Measurements from ENCODE around the gene LRRIQ4. TPM values are rescaled to one million over a fixed set of nuclear protein-coding genes. Genes with fewer than 3 reads are reported as not detected.

Gene LRRIQ4
- total RNA-seq, 1 donor from 2014 or later = not detected

GRCh38 chr3:169842960-169843359 is 30.3 kb downstream of the LRRIQ4 start:
- H3K27ac Mint-ChIP-seq (ENCODE audit: unreplicated experiment) = no peak overlapping the region
- no peak overlapping the region for H3K4me3 Mint-ChIP-seq (ENCODE audit: unreplicated experiment)
- H3K9me3 Mint-ChIP-seq (ENCODE audit: low read depth) = peaks cover 5% of the 10 kb centered on the region
- no peaks in the 10 kb centered on the region for H3K36me3 Mint-ChIP-seq (ENCODE audit: low read depth)
- TF ChIP-seq CTCF (IDR thresholded peaks at IDR 0.05) = no peak
- peaks cover 3% of the 10 kb centered on the region for H3K4me1 Mint-ChIP-seq (ENCODE audit: low read depth)
- H3K27me3 Mint-ChIP-seq (ENCODE audit: low read depth) = peaks cover 4% of the 10 kb centered on the region
- DNase-seq (ENCODE audit: low spot score) = no peak

- no peak for TF ChIP-seq CTCF (IDR thresholded peaks at IDR 0.05)
- peaks cover 5% of the 10 kb centered on the region for H3K9me3 Mint-ChIP-seq (ENCODE audit: low read depth)
- DNase-seq (ENCODE audit: low spot score) = no peak
- peaks cover 3% of the 10 kb centered on the region for H3K4me1 Mint-ChIP-seq (ENCODE audit: low read depth)
- H3K27ac Mint-ChIP-seq (ENCODE audit: unreplicated experiment) = no peak overlapping the region
- H3K36me3 Mint-ChIP-seq (ENCODE audit: low read depth) = no peaks in the 10 kb centered on the region
- H3K4me3 Mint-ChIP-seq (ENCODE audit: unreplicated experiment) = no peak overlapping the region
- H3K27me3 Mint-ChIP-seq (ENCODE audit: low read depth) = peaks cover 4% of the 10 kb centered on the region
Observed at GRCh38 chr3:169846458-169847193, 34.0 kb downstream of the LRRIQ4 start.

- no peak for TF ChIP-seq CTCF (IDR thresholded peaks at IDR 0.05)
- DNase-seq (ENCODE audit: low spot score) = no peak
- Mint-ChIP-seq H3K27me3 (ENCODE audit: low read depth) (peaks cover 7% of the 10 kb centered on the region), H3K9me3 (ENCODE audit: low read depth) (peaks cover 5% of the 10 kb centered on the region), H3K27ac (ENCODE audit: unreplicated experiment) (no peak overlapping the region), H3K4me1 (ENCODE audit: low read depth) (peaks cover 3% of the 10 kb centered on the region), H3K4me3 (ENCODE audit: unreplicated experiment) (no peak overlapping the region), H3K36me3 (ENCODE audit: low read depth) (no peaks in the 10 kb centered on the region)
Observed at GRCh38 chr3:169847896-169848295, 35.2 kb downstream of the LRRIQ4 start.

- no peak for TF ChIP-seq CTCF (IDR thresholded peaks at IDR 0.05)
- Mint-ChIP-seq H3K36me3 (ENCODE audit: low read depth) (no peaks in the 10 kb centered on the region), H3K27me3 (ENCODE audit: low read depth) (peaks cover 9% of the 10 kb centered on the region), H3K4me1 (ENCODE audit: low read depth) (peaks cover 3% of the 10 kb centered on the region), H3K9me3 (ENCODE audit: low read depth) (peaks cover 2% of the 10 kb centered on the region), H3K27ac (ENCODE audit: unreplicated experiment) (no peak overlapping the region), H3K4me3 (ENCODE audit: unreplicated experiment) (no peak overlapping the region)
- DNase-seq (ENCODE audit: low spot score) = no peak
Observed at GRCh38 chr3:169848741-169849140, 36.1 kb downstream of the LRRIQ4 start.

GRCh38 chr3:169850618-169851017 is 37.9 kb downstream of the LRRIQ4 start:
- no peak for TF ChIP-seq CTCF (IDR thresholded peaks at IDR 0.05)
- no peak for DNase-seq (ENCODE audit: low spot score)
- no peaks in the 10 kb centered on the region for H3K9me3 Mint-ChIP-seq (ENCODE audit: low read depth)
- H3K27me3 Mint-ChIP-seq (ENCODE audit: low read depth) = peaks cover 12% of the 10 kb centered on the region
- peaks cover 3% of the 10 kb centered on the region for H3K4me1 Mint-ChIP-seq (ENCODE audit: low read depth)
- H3K27ac Mint-ChIP-seq (ENCODE audit: unreplicated experiment) = no peak overlapping the region
- H3K4me3 Mint-ChIP-seq (ENCODE audit: unreplicated experiment) = no peak overlapping the region
- no peaks in the 10 kb centered on the region for H3K36me3 Mint-ChIP-seq (ENCODE audit: low read depth)

Data from chondrocyte (in vitro differentiated cells).